ENCODE measurements around the gene CST4. TPM values are rescaled to one million over a fixed set of nuclear protein-coding genes. Genes with fewer than 3 reads are reported as not detected.
A peak's percentile ranks its signal among the peaks of the same experiment; 100 is the strongest.
"Not testable (repeated sequence)": the region's sequence is repeated elsewhere in the genome, so short reads cannot be mapped to it uniquely, and the experiment has no call there.

CST4 gene
- total RNA-seq, 1 donor from 2014 or later, result not detected

DNA sequence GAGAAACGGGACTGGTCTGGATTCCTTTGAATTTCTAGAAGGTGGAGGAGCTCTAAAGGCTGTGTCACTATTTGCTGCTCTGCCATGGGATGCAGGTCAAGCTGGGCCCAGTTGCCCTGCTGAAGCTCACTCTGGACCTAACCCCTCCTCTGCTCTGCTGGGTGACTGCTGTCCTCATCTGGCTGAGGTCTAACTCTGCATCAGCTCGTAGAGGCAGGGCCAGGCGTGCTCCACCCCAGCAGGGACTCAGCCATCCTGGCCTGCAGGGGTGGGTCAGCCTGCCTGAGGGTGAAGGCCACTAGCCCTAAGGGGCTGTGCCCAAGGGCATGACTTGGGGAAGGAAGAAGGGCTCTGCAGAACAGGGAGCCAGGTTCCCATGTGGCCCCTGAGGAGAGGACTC lies 852 bp downstream of the CST4 start:
- DNase-seq, result no peak

DNA sequence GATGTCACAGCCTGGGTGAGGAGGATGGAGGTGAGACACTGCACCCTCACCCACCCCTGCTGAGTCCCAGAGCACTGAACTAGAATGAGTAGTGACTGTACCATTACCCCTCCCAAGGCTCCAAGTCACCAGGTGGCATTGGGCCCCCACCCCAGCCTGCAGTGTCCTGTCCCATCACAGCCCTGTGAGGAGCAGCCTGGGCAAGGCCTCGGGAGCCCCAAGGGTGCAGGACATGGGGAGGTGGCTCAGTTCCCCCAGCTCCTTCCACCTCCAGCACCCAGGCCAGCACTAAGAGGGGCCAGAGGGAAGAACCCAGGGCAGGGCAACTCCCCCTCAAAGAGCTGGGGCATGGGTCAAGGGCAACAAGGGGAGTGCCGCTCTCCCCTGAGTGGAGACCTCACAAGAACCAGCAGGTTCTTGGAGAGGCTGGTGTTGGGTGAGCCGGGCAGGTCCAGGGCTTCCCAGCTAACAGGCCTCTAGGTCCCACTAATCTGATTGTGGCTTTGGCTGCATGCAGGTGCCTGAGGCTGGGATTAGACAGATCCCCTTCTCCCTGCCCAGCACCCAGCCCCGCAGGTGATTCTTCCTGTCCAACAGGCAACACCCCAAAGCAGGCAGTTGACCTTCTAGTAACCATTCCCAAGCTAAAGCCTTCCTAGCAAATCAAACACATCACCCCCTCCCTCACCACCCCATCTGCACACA lies 2.6 kb downstream of the CST4 start:
- no peak for DNase-seq

DNA sequence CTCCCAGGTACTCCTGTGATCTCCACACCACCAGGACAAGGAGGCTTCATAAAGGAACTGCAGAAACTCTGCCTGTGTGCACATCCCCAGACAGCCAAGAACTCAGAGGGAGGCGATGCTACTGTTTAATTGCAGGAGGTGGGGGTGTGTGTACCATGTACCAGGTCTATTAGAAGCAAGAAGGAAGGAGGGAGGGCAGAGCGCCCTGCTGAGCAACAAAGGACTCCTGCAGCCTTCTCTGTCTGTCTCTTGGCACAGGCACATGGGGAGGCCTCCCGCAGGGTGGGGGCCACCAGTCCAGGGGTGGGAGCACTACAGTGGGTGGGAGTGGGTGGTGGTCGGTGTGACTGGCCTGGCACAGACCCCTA lies 3.3 kb downstream of the CST4 start:
- not testable (repeated sequence) for DNase-seq

DNA sequence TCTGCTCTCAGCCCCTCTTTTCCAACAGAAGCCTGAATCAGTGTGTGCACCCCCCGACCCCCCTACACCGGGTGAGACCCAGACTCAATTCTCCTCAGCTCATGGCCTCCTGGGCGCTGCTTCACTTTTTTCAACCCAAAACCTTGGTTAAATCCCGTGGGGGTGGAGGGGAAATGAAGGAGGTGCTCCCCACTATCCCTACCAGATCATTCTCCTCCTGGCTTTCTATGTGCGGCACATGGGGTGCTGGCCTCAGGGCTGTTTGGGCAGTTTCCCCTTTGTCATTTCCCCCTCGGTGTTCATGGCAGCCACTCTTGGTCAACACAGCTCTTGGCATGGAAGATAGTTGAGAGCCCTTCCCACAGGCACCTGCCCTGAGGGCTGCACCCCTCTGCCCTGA lies 4.6 kb downstream of the CST4 start:
- no peak for DNase-seq

DNA sequence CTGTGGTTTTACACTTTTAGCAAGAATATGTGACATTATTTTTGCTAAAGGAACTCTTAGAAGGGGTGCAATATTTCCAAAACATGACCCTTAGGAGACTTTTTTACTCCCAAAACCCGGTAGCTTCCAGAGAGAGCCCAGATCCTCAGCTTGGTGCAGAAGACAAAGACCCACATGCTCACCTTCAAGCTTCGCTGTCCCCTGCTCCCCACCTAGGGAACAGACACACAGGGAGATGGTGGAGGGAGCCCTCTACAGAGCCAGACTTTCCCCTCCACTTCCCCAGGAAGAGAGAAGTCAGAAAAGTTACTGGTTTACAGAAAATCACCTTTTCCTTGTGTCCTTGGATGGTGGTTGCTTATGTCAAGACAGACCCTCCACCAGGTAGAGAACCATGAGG lies 5.0 kb downstream of the CST4 start:
- DNase-seq, result no peak

DNA sequence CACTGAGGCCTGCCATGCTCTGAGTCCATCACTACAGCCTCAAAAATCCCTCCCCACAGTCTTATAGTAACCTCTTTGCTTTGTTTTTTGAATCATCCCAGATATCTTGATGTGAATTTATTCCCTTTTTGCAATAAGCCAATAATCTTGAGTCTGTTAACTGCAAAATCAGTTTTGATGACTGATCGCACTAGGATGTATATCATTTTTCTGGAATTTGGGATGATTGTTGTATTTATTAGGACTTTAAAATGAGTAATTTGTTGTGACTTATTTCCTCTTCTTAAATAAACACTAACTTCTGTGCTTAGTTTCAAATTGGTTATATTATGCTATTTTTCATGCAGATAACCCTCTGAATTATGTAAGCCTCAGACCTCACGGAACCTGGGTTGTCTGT lies 5.6 kb downstream of the CST4 start:
- DNase-seq, result no peak

DNA sequence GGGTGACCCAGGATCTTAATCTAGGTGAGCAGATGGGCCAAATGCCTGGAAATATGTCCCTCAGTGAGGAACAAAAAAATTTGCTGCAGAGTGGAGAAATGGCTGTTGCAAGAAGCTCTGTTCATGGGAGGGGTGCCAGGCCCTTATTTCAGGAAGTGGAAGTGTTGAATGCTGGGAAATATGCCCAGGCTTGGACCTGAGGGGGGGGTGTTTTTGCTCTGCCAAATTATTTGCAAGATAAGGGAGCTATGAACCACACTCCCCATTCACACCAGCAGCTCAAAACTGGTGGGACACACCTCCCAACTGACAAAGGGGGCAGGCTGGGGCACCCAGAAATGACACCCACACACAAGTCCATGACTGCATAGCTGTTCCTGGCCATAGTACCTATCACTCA lies 8.7 kb downstream of the CST4 start:
- DNase-seq, result no peak

DNA sequence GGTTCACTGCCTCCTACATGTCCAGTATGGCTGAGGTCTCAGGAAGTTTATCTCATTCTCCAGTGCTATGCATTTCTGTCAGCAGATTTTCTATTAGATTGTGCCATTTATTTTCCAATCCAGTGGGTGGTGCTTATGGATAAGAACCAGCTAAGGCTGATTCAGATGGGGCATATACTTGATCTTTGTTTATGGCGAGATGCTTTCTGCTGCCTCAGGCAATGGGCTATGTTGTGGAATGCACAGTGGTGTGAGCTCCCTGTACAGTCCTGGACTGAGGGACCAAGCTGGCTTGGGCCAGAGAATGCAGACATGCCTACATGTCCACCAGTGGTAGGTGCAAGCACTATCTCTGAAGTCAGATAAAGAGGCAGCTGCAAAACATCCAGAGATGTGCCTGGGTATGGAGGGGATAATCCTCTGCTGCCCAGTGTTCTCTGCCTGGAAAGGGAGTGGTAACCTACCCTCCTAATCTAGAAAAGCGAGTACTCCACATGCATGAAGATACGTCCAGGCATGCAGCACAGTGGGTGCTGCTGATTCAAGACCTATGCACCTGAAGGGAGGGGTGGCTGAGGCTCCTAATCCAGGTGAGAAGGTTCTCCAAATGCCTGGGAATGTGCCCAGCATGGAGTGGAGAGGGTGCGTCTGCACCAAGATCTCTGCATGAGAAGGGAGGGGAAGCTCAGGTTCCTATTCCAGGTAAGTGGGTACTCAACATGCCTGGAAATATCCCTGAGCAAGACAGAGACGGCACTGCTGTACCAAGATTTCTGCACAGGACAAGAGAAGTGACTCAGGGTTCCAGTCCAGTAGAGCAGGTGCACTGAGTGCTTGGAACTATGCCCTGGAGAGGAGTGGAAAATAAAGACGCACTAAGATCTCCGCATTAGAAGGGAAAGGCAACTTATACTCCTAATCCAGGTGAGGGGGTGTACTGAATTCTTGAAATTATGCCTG lies 9.4 kb downstream of the CST4 start:
- DNase-seq, result no peak

DNA sequence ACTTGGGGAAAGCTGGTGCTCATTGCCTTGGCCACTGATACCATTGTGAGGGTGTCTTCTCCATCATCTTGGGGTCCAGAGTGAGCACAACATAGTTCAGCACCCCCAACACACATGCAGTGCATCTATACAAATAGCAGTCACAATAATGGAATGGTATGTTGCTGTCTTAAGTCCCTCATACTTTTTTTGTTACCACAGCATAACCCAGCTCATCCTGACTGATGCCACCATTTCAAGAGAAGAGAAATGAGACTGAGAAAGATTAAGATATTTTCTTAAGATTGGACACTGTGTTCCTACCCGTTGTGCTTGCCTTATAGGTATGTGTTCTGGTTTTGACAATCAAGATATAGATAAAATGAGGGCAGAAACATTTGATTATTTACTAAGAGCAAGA lies 15.6 kb downstream of the CST4 start:
- DNase-seq, result no peak

DNA sequence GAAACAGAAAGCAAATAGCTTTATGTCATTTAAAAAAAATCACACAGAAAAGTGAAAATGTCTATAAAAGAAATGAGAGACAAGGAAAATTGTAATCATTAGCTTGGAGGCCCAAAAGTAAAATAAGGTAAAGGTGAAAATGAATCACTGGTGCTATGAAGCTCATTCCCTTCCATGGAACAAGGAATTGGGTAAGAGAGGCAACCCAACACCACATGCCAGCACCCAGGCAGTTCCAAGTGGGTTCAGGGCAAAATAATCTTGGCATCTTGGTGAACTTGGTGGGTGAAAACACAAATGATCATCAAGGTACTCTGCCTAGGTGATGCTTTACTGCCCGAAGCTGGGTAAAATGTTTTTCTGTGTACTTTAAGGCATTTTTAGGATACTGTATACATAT lies 16.7 kb downstream of the CST4 start:
- DNase-seq, result no peak

DNA sequence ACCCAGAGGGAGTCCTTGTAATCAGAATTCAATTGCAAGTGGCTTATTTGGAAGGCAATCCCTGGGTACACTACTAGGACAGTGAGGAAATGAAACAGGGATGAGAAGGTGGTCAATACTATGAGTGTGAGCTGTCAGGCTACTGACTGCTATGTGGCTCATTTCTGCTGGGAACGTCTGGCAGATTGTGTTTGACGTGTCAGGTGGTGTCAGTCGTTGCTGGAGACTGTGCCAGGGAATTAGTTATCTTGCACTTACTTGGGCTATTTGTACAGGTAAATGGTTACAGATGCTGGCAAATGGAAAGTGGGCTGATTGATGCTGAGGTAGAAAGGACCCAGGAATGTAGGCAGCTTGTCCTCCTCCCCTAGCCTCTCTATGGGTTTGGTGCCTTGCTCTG lies 17.4 kb downstream of the CST4 start:
- DNase-seq, result no peak

DNA sequence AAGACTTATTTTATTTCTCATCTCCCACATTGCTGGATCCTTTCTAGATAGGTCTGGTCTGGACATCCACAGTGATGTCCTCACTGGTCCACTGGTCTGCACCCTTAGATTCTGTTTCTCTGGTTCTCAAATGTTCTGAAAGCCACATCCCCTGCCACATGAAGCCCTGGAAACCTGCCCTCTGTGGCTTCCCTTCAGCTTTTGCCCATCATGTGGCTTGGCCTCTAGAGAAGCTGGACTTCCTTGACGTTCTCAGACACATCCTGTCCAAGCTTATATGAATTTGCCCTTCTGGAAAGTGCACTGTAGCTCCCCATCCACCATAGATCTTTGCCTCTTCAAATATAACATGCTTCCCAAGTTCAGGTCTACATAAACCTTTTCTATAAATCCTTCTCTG lies 18.5 kb downstream of the CST4 start:
- no peak for DNase-seq

DNA sequence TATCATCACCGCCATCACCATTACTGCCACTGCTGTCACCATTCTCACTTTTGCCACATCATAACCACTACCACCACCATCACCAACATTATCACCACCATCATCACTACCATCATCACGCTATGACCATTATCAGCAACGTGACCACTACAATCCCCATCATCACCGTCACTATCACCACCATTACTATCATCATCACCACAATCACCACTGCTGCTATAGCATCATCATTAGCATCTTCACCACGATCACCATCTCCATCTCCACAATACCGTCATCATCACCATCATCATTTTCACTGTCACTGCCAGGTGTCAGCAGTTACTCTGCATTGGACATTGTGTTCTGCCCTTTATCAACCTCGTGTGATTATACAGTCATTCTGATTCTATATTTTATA lies 19.0 kb downstream of the CST4 start:
- DNase-seq, result no peak

DNA sequence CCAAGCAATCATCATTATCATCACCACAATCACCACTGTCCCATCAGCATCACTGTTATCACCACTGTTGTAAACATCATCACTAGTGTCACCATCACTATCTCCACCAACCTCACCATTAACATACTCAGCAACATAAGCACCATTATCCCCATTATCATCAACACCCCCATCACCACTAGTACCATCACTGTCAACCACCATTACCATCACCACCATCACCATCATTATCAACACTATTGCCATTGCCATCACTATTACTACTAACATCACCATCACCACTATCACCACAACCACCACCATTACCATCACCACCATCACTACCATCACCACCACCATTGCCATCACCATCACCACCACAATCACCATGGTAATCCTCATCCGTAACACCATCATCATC lies 19.5 kb downstream of the CST4 start:
- no peak for DNase-seq

DNA sequence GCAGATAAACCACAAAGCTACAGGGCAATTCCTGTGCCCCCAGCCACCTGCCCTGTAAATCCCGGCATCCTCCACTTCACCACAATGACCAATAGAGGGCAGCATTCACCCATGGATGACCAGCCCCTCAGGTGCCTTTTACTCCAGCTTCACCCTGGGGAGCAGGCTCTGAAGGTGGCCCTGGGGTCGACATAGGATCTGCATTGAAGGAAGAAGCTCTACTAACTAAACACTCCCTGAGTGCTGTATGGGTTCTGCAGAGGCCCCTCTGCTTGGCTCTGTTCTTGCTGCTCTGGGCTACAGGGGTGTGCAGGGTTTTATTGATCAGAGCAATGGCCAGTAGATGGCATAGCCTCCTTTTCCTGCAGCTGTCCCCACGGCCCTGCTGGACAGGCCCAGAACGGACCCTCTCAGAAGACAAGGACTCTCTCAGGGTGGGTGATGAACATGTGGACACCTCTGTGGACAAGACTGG lies 20.3 kb downstream of the CST4 start:
- DNase-seq, result peak; percentile 56

DNA sequence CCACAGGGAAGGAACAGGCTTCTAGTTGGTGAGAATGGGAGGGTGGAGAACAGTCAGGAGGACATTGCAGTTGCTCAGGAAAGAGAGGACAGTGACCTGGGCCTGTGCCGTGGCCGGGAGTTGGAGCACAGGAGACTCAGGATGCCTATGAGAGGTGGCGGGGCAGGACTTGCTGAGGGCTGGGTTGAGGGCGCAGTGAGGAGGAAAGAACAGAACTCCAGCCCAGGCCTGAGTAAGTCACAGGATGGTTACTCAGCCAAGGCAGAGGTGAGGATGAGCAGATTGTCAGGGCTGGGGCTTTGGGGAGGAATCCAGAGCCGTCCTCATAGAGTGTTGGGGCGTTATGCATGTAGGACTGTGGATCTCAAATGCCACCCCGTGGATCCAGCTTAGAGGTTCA lies 21.2 kb downstream of the CST4 start:
- no peak for DNase-seq

DNA sequence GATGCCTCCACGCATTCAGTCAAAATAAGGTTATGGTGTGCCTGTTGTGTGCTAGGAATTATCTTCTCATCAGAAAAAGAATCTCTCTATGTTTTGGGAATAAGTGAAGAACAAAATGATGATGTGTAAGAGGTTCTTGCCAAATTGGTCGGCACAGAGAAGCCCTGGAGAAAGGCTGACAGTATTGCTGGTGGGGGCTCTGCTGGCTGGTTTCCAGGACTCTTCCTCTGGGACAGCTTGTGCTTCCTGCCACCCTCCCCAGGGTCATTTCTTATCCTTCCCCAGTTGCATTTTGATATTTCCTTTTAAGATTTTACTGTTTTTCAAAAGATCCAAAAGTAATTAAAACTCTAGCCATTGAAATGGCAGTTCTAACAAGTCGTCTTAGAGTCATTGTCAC lies 22.1 kb downstream of the CST4 start:
- DNase-seq, result no peak

DNA sequence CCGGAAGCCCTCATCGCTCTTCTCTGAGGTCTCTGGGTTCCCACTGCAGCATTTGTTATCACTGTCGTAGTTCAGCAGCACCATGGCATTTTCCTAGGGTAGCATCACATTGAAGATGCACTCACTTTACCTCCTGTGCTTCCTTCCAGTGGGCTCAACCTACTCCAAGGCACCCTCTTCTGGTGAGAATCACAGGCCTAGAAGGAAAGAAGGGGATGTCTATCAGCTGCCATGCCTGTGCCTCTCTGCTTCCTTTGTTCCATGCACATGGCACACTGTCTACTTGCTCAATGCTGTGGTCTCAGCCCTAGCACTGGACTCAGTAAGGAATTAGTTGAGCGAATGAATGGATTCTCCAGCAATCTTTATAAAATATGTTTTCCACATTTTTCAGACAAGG lies 22.6 kb downstream of the CST4 start:
- no peak for DNase-seq

DNA sequence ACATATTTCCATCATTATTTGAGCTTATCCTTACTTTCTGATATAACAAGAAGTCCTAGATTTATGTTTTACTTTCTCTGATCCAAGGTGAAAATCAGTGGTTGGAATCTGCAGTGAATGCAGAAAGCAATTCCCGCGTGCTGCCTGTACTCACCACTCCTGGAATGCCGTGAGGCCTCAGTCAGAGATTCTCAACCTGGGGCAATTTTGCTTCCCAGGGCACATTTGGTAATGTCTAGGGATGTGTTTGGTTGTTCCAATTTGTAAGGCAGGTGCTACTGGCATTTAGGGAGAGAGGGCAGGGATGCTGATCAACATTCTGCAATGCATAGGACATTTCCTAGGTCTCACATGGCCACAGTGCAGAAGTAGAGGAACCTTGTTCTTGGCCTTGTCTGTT lies 23.9 kb downstream of the CST4 start:
- no peak for DNase-seq

DNA sequence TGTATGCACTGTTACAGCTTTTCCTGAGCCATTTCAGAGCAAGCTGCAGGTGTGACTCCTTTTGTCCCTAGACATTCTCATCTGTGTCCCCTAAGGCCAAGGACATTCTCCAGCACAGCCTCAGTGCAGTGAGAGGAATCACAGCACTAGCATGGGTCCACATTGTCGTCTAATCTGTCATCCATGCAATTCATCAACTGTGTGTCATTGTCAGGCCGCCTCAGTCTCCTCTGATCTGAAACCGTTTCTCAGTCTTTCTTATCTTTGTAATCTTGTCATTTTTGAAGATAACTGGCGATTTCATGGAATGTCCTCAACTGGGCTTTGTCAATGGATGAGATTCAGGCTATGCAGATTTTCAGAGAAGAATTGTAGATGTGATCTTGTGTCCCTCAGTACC lies 24.8 kb downstream of the CST4 start:
- DNase-seq, result not testable (repeated sequence)

DNA sequence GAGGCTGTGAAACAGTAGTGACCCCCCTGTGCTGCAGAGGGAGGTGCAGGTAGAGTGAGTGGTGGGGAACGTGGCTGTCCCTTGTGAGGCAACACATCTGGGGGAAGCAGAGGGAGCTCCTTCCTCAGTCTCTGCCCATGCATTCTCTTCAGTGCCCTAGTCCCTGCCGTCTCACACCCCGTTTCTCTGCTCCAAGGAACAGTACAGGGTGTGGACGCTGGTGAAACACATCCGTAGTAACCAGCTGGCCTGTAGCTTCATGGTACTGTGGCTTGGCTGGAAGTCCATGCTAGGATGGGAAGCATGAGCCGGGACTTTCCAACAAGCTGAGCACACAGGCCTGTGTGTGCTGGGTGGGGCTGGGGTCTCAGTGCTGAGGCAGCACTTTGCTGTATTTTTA lies 25.7 kb downstream of the CST4 start:
- DNase-seq, result no peak

DNA sequence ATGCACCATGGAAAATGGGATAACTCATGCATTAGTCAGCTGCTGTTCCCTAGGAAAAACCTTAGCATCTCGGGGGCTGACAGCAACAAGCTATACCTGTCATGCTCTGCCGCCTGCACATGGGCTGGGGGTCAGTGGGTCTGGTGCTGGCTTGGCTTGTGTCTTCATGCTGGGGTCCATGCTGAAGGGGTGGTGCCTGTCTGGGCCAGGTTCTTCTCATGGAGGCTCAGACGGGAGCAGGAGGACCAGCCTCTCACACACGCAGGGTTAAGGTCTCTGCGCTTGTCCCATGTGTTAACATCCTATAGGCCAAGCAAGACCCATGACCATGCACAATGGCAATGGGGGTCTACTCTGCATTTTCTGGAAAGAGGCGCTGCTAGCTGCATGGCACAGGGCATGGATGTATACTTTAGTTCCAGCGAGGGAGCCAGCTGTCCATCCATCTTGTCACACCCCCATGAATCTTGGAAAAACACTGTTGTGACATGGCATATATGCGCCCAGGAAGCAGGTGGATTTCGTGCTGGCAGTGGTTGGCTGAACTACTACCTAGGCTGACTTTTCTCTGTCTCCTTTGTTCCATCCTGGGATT lies 26.5 kb downstream of the CST4 start:
- DNase-seq, result no peak

DNA sequence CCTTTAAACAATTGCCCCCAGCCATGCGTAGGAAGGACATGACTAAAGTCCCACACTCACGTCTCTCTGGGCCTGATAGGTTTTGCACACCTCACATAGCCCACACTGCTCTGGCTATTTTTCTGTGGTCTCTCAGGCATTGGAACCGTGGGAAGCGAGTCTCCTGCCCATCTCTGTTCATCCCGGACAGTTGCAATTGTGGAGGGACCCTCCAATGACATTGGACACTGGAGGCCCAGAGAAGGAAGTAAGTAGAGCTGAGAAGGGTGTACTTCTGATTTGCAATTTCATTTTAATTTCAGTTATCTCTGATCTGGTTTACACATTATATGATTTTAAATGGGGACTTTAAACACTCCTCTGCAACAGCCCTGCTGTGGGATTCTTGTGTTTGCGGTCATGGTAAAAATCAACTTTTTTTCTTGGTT lies 27.8 kb downstream of the CST4 start:
- no peak for DNase-seq

Data from tongue (tissue), 2 donors.